Measurements from ENCODE around the gene SEH1L.
"Not testable (repeated sequence)": the region's sequence is repeated elsewhere in the genome, so short reads cannot be mapped to it uniquely, and the experiment has no call there.

SEH1L gene
- 18.6 to 22.5 (median 18.7) reads per million in 3 donors for total RNA-seq

GRCh38 chr18:12947285-12948049 lies at the start of gene SEH1L:
Gene SEH1L, plus strand, starts transcription at chr18:12948011. Its CDS starts 111 bp downstream, at chr18:12948122.
- Histone ChIP-seq H3K27ac (ENCODE audit: insufficient read depth, low read length, poor library complexity, severe bottlenecking) (peak within 1 kb of the TSS; percentile 91), H3K36me3 (ENCODE audit: control insufficient read depth, insufficient read depth, low read length) (no peaks in the 10 kb centered on the region), H3K4me1 (ENCODE audit: control insufficient read depth, insufficient read depth, low read length, poor library complexity, severe bottlenecking) (peaks cover 13% of the 10 kb centered on the region), H3K27me3 (replicated peaks; ENCODE audit: control insufficient read depth, insufficient read depth, low read length, poor library complexity, severe bottlenecking) (no peaks in the 10 kb centered on the region), H3K9me3 (ENCODE audit: control insufficient read depth, low read length) (no peaks in the 10 kb centered on the region), H3K4me3 (ENCODE audit: insufficient read depth, low read depth, low read length, poor library complexity, severe bottlenecking) (peak within 1 kb of the TSS; percentile 69)
- peak; percentile 96 to 99 (median 99) for DNase-seq

DNA sequence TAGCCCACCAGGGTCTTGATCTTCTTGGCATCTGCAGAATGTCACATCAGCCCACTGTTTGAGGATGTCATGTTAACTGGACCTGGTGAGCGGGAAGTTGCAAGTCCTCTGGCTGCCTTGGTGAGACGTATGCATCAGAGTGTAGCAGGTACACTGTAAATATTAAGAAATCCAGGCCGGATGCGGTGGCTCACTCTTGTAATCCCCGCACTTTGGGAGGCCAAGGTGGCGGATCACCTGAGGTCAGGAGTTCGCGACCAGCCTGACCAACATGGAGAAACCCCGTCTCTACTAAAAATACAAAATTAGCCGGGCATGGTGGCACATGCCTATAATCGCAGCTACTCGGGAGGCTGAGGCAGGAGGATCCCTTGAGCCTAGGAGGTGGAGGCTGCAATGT lies 46.6 kb upstream of the SEH1L start:
- not testable (repeated sequence) for H3K36me3 ChIP-seq (ENCODE audit: control insufficient read depth, insufficient read depth, low read length); H3K4me3 ChIP-seq (ENCODE audit: insufficient read depth, low read depth, low read length, poor library complexity, severe bottlenecking); DNase-seq; H3K4me1 ChIP-seq (ENCODE audit: control insufficient read depth, insufficient read depth, low read length, poor library complexity, severe bottlenecking); H3K27ac ChIP-seq (ENCODE audit: insufficient read depth, low read length, poor library complexity, severe bottlenecking); H3K27me3 ChIP-seq (replicated peaks; ENCODE audit: control insufficient read depth, insufficient read depth, low read length, poor library complexity, severe bottlenecking); H3K9me3 ChIP-seq (ENCODE audit: control insufficient read depth, low read length)

- peaks cover 9% of the 10 kb centered on the region for H3K4me1 ChIP-seq (ENCODE audit: control insufficient read depth, insufficient read depth, low read length, poor library complexity, severe bottlenecking)
- H3K4me3 ChIP-seq (ENCODE audit: insufficient read depth, low read depth, low read length, poor library complexity, severe bottlenecking): no peak overlapping the region
- H3K36me3 ChIP-seq (ENCODE audit: control insufficient read depth, insufficient read depth, low read length): no peaks in the 10 kb centered on the region
- no peaks in the 10 kb centered on the region for H3K9me3 ChIP-seq (ENCODE audit: control insufficient read depth, low read length)
- H3K27ac ChIP-seq (ENCODE audit: insufficient read depth, low read length, poor library complexity, severe bottlenecking): no peak overlapping the region
- no peaks in the 10 kb centered on the region for H3K27me3 ChIP-seq (replicated peaks; ENCODE audit: control insufficient read depth, insufficient read depth, low read length, poor library complexity, severe bottlenecking)
- DNase-seq: peak in 2 of 3 donors; percentile 29 to 34
These were observed 43.7 kb upstream of the SEH1L start for GRCh38 chr18:12904012-12904516.

- no peak for DNase-seq
- no peak overlapping the region for H3K4me3 ChIP-seq (ENCODE audit: insufficient read depth, low read depth, low read length, poor library complexity, severe bottlenecking)
- H3K9me3 ChIP-seq (ENCODE audit: control insufficient read depth, low read length): no peaks in the 10 kb centered on the region
- no peak overlapping the region for H3K27ac ChIP-seq (ENCODE audit: insufficient read depth, low read length, poor library complexity, severe bottlenecking)
- no peaks in the 10 kb centered on the region for H3K27me3 ChIP-seq (replicated peaks; ENCODE audit: control insufficient read depth, insufficient read depth, low read length, poor library complexity, severe bottlenecking)
- no peaks in the 10 kb centered on the region for H3K36me3 ChIP-seq (ENCODE audit: control insufficient read depth, insufficient read depth, low read length)
- H3K4me1 ChIP-seq (ENCODE audit: control insufficient read depth, insufficient read depth, low read length, poor library complexity, severe bottlenecking): peaks cover 9% of the 10 kb centered on the region
These were observed 41.7 kb upstream of the SEH1L start for GRCh38 chr18:12906119-12906518.

GRCh38 chr18:12906773-12907172 lies 41.0 kb upstream of the SEH1L start:
- Histone ChIP-seq H3K27me3 (replicated peaks; ENCODE audit: control insufficient read depth, insufficient read depth, low read length, poor library complexity, severe bottlenecking) (no peaks in the 10 kb centered on the region), H3K9me3 (ENCODE audit: control insufficient read depth, low read length) (no peaks in the 10 kb centered on the region), H3K4me1 (ENCODE audit: control insufficient read depth, insufficient read depth, low read length, poor library complexity, severe bottlenecking) (peaks cover 9% of the 10 kb centered on the region), H3K27ac (ENCODE audit: insufficient read depth, low read length, poor library complexity, severe bottlenecking) (no peak overlapping the region), H3K36me3 (ENCODE audit: control insufficient read depth, insufficient read depth, low read length) (no peaks in the 10 kb centered on the region), H3K4me3 (ENCODE audit: insufficient read depth, low read depth, low read length, poor library complexity, severe bottlenecking) (no peak overlapping the region)
- DNase-seq: no peak

GRCh38 chr18:12907258-12907925 lies 40.4 kb upstream of the SEH1L start:
- no peak overlapping the region for H3K4me3 ChIP-seq (ENCODE audit: insufficient read depth, low read depth, low read length, poor library complexity, severe bottlenecking)

GRCh38 chr18:12908706-12909105 lies 39.1 kb upstream of the SEH1L start:
- H3K36me3 ChIP-seq (ENCODE audit: control insufficient read depth, insufficient read depth, low read length): no peaks in the 10 kb centered on the region
- no peak overlapping the region for H3K4me3 ChIP-seq (ENCODE audit: insufficient read depth, low read depth, low read length, poor library complexity, severe bottlenecking)
- no peaks in the 10 kb centered on the region for H3K27me3 ChIP-seq (replicated peaks; ENCODE audit: control insufficient read depth, insufficient read depth, low read length, poor library complexity, severe bottlenecking)
- no peak for DNase-seq
- H3K27ac ChIP-seq (ENCODE audit: insufficient read depth, low read length, poor library complexity, severe bottlenecking): no peak overlapping the region
- peaks cover 7% of the 10 kb centered on the region for H3K4me1 ChIP-seq (ENCODE audit: control insufficient read depth, insufficient read depth, low read length, poor library complexity, severe bottlenecking)
- H3K9me3 ChIP-seq (ENCODE audit: control insufficient read depth, low read length): no peaks in the 10 kb centered on the region

More at GRCh38 chr18:12907258-12907925, 40.4 kb upstream of the SEH1L start:
- no peaks in the 10 kb centered on the region for H3K9me3 ChIP-seq (ENCODE audit: control insufficient read depth, low read length)
- no peaks in the 10 kb centered on the region for H3K27me3 ChIP-seq (replicated peaks; ENCODE audit: control insufficient read depth, insufficient read depth, low read length, poor library complexity, severe bottlenecking)
- H3K27ac ChIP-seq (ENCODE audit: insufficient read depth, low read length, poor library complexity, severe bottlenecking): no peak overlapping the region
- H3K4me1 ChIP-seq (ENCODE audit: control insufficient read depth, insufficient read depth, low read length, poor library complexity, severe bottlenecking): peaks cover 9% of the 10 kb centered on the region
- DNase-seq: no peak
- H3K36me3 ChIP-seq (ENCODE audit: control insufficient read depth, insufficient read depth, low read length): no peaks in the 10 kb centered on the region

GRCh38 chr18:12911025-12911928 lies 36.5 kb upstream of the SEH1L start:
- Histone ChIP-seq H3K4me3 (ENCODE audit: insufficient read depth, low read depth, low read length, poor library complexity, severe bottlenecking) (peak overlapping the region; percentile 35), H3K9me3 (ENCODE audit: control insufficient read depth, low read length) (no peaks in the 10 kb centered on the region), H3K4me1 (ENCODE audit: control insufficient read depth, insufficient read depth, low read length, poor library complexity, severe bottlenecking) (no peaks in the 10 kb centered on the region), H3K27ac (ENCODE audit: insufficient read depth, low read length, poor library complexity, severe bottlenecking) (no peak overlapping the region), H3K36me3 (ENCODE audit: control insufficient read depth, insufficient read depth, low read length) (no peaks in the 10 kb centered on the region), H3K27me3 (replicated peaks; ENCODE audit: control insufficient read depth, insufficient read depth, low read length, poor library complexity, severe bottlenecking) (no peaks in the 10 kb centered on the region)
- DNase-seq: peak in 2 of 3 donors; percentile 16 to 22

DNA sequence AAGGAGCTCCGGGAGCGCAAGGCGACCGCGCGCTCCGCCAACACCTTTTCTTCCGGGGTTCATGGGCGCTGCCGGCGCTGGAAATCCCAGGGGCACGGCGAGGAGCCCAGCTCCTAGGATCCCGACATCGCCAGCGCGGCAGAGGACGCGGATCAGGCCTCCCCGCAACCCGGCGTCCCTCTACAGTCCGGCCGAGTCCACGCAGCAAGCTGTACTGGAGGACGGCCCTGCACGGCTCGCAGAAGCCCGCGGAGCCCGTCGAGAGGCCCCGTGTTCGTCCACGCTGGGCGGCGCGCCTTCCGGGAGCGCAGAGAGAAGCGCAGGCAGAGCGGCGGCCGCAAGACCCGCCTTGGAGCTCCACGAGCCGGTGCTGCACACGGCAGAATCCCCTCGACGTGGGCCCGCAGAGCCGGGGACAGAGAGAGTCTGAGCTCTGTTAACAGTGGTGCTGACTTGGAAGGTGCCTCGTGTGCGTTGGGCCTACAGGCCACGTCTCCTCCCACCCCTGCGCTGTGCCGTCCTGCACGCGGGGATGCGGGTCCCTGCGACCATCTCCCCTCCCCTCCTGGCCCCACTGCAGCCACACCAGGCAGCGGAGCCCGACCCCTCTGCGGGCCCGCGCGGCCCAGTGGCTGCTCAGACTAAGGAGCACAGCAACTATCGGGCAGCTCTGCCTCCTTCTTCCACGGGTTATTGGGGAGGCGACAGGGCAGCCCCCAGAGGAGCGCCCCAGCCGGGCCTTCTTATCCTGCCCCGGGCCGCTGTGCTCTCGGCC lies 35.7 kb upstream of the SEH1L start:
- no peak for DNase-seq
- no peaks in the 10 kb centered on the region for H3K4me1 ChIP-seq (ENCODE audit: control insufficient read depth, insufficient read depth, low read length, poor library complexity, severe bottlenecking)
- H3K9me3 ChIP-seq (ENCODE audit: control insufficient read depth, low read length): no peaks in the 10 kb centered on the region
- H3K36me3 ChIP-seq (ENCODE audit: control insufficient read depth, insufficient read depth, low read length): no peaks in the 10 kb centered on the region
- H3K27ac ChIP-seq (ENCODE audit: insufficient read depth, low read length, poor library complexity, severe bottlenecking): no peak overlapping the region
- H3K27me3 ChIP-seq (replicated peaks; ENCODE audit: control insufficient read depth, insufficient read depth, low read length, poor library complexity, severe bottlenecking): no peaks in the 10 kb centered on the region
- H3K4me3 ChIP-seq (ENCODE audit: insufficient read depth, low read depth, low read length, poor library complexity, severe bottlenecking): no peak overlapping the region

Data from effector memory CD4-positive, alpha-beta T cell (primary cell).